ENCODE data around the gene TSHR.

DNA sequence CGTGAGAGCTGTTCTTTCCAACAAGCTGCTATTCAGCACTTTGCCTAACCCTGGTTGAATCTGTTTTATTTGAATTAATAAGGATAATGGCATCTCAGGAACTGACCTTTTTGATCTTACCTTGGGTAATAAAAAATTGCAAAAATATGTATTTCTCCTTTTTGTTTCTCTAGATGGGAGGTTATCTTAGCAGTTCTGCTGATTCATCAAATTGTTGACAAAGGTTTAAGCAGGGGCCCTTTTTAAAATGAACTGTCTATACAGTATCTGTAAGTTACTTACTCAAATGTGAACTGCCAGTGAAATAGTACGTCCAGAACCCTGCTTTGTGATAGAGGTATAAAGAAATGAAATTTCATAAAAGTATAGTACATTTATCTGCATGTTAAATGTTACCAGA, 681 bp downstream of the TSHR start:
- no peak for TF ChIP-seq TAF1 (IDR thresholded peaks at IDR 0.05; ENCODE audit: borderline replicate concordance, low read depth, low read length)
- TF ChIP-seq POLR2A (IDR thresholded peaks at IDR 0.05; ENCODE audit: low read depth, low read length): no peak
- no peak for TF ChIP-seq POLR2AphosphoS5 (IDR thresholded peaks at IDR 0.05; ENCODE audit: low read depth, low read length)
